ENCODE results near the gene IRX2. TPM values are rescaled to one million over a fixed set of nuclear protein-coding genes. Genes with fewer than 3 reads are reported as not detected.

IRX2 gene
- total RNA-seq: under 1 TPM in 2 of 3 donors, not detected in 1; 0.09 to 0.51 TPM
- long read RNA-seq, donor 1: 0 reads
- long read RNA-seq, donor 2: 0 reads

DNA sequence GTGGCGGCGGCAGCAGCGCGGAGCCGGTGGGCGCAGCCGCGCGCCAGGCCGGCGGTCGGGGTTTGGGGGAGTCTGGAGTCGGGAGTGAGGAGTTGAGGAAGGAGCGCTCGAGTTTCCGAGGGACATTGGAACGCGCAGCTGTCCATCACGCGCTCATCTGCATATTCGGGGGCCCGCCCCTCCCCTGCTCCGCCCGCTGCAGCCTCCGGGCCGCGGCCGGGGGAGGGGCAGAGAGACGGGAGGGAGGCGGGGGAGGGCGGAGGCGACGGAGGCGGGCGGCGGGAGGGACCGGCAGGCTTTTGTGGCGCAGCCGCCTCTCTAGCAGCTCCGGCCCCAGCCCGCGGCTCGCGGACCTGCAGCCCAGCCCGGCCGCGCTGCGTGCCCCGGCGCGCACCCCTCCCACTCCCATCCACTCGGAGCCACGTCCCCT, at the start of gene IRX2:
TSS of gene IRX2 (minus strand) at position 86 of the 430 bp plus-strand sequence. CDS start 264 bp downstream, outside the sequence.
- TF ChIP-seq, protein P1, sequence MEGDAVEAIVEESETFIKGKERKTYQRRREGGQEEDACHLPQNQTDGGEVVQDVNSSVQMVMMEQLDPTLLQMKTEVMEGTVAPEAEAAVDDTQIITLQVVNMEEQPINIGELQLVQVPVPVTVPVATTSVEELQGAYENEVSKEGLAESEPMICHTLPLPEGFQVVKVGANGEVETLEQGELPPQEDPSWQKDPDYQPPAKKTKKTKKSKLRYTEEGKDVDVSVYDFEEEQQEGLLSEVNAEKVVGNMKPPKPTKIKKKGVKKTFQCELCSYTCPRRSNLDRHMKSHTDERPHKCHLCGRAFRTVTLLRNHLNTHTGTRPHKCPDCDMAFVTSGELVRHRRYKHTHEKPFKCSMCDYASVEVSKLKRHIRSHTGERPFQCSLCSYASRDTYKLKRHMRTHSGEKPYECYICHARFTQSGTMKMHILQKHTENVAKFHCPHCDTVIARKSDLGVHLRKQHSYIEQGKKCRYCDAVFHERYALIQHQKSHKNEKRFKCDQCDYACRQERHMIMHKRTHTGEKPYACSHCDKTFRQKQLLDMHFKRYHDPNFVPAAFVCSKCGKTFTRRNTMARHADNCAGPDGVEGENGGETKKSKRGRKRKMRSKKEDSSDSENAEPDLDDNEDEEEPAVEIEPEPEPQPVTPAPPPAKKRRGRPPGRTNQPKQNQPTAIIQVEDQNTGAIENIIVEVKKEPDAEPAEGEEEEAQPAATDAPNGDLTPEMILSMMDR (IDR thresholded peaks at IDR 0.05): no peak
- intact Hi-C loops (cut with DNase I, micrococcal nuclease): no loop called here
- Histone ChIP-seq H3K9me3 (no peaks in the 10 kb centered on the region), H3K4me1 (ENCODE audit: low read depth) (peaks cover 6% of the 10 kb centered on the region), H3K36me3 (ENCODE audit: low read depth) (no peaks in the 10 kb centered on the region), H3K4me3 (no peak within 1 kb of the TSS)
- DNase-seq (peak in 2 of 3 donors; percentile 58 to 67), ATAC-seq (peak; percentile 93)

DNA sequence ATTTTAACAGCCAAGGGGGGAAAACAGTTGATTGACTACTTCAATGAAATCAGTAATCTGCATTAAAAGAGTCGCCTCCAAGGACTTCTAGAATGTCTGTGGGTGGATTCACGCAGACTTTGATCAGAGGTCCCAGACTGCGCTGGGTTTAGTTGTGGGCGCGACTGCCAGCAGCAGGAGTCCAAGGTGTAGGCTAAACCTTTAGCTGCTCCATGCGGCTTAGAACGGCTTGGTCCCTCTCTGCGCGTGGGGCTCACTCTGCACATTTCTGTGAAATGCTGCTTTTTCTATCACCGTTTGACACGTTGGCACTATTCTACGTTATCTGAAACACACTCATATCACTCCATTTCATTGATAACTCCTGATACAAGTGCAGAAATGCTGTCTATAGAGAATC, 48.6 kb upstream of the IRX2 start:
- ATAC-seq (no peak), DNase-seq (no peak)
- Histone ChIP-seq H3K4me3 (no peak overlapping the region), H3K9me3 (no peaks in the 10 kb centered on the region), H3K4me1 (ENCODE audit: low read depth) (no peaks in the 10 kb centered on the region), H3K36me3 (ENCODE audit: low read depth) (no peaks in the 10 kb centered on the region)
- intact Hi-C loops (cut with DNase I, micrococcal nuclease): no loop called here
- TF ChIP-seq, protein P1 (IDR thresholded peaks at IDR 0.05): no peak

- Histone ChIP-seq H3K9me3 (peaks cover 4% of the 10 kb centered on the region), H3K4me1 (ENCODE audit: low read depth) (no peaks in the 10 kb centered on the region), H3K36me3 (ENCODE audit: low read depth) (no peaks in the 10 kb centered on the region), H3K4me3 (no peak overlapping the region)
- TF ChIP-seq, protein P1 (IDR thresholded peaks at IDR 0.05): no peak
- DNase-seq (no peak), ATAC-seq (no peak)
- intact Hi-C loops (cut with DNase I, micrococcal nuclease): no loop called here
These were observed 46.5 kb upstream of the IRX2 start for GRCh38 chr5:2797981-2798380.

- peaks cover 4% of the 10 kb centered on the region for H3K9me3 ChIP-seq
- DNase-seq (no peak), ATAC-seq (no peak)
- H3K36me3 ChIP-seq (ENCODE audit: low read depth): no peaks in the 10 kb centered on the region
- TF ChIP-seq, protein P1 (IDR thresholded peaks at IDR 0.05): no peak
- intact Hi-C loops (cut with DNase I, micrococcal nuclease): no loop called here
- H3K4me3 ChIP-seq: no peak overlapping the region
- no peaks in the 10 kb centered on the region for H3K4me1 ChIP-seq (ENCODE audit: low read depth)
These were observed 45.7 kb upstream of the IRX2 start for GRCh38 chr5:2797160-2797559.

DNA sequence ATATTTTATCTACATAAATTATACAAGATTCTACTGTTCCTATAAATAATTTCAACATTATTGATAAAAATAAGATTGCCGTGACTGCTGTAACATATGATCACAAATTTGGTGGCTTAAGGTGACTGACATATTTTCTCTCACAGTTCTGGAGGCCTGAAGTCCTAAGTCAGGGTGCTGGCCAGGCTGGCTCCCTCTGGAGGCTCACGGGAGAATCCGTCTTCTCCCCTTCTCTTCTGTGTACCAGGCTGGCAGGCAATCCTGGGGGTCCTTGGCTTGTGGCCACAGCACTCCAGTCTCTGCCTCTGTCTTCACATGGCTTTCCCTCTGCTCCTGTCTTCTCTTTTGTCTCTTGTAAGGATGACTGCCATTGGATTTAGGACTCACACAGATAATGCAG, 31.7 kb upstream of the IRX2 start:
- Histone ChIP-seq H3K36me3 (ENCODE audit: low read depth) (no peaks in the 10 kb centered on the region), H3K4me3 (no peak overlapping the region), H3K9me3 (no peaks in the 10 kb centered on the region), H3K4me1 (ENCODE audit: low read depth) (no peaks in the 10 kb centered on the region)
- ATAC-seq: no peak
- no peak for DNase-seq
- TF ChIP-seq, protein P1 (IDR thresholded peaks at IDR 0.05): no peak
- intact Hi-C loops (cut with DNase I, micrococcal nuclease): no loop called here

GRCh38 chr5:2782658-2783057, 31.2 kb upstream of the IRX2 start:
- Histone ChIP-seq H3K4me3 (no peak overlapping the region), H3K9me3 (no peaks in the 10 kb centered on the region), H3K4me1 (ENCODE audit: low read depth) (no peaks in the 10 kb centered on the region), H3K36me3 (ENCODE audit: low read depth) (no peaks in the 10 kb centered on the region)
- TF ChIP-seq, protein P1 (IDR thresholded peaks at IDR 0.05): no peak
- ATAC-seq: no peak
- DNase-seq: no peak
- intact Hi-C loops (cut with DNase I, micrococcal nuclease): no loop called here

Measured in mucosa of descending colon (tissue), 3 donors.